CD4-positive, alpha-beta memory T cell (primary cell): Measurements from ENCODE around the gene SLC25A29. TPM values are rescaled to one million over a fixed set of nuclear protein-coding genes. Genes with fewer than 3 reads are reported as not detected.

Experiments
- CTCF ChIA-PET: fragments of 350-600 bp; sonication (Branson Sonifier 250); formaldehyde crosslinking; loops from one replicate; lab custom pipeline; 2021; ENCODE audit warnings: inconsistent platforms; ENCODE audit not compliant: partially characterized antibody; lab: Charles Lee
- POLR2A ChIA-PET: fragments of 350-600 bp; sonication (Branson Sonifier 250); formaldehyde crosslinking; loops from one replicate; lab custom pipeline; 2021; ENCODE audit not compliant: partially characterized antibody; lab: Charles Lee
- DNase-seq, 5 donors: peaks; one replicate each; pipeline versions ENCODE4 v3.0.0 to v3.0.0-alpha.2; 2020 to 2022; ENCODE audit warnings: mixed read lengths in 1 of 5
- H3K27ac ChIP-seq: one replicate; pipeline ENCODE4 v1.7.0; 2013; ENCODE audit warnings: low read depth, low read length
- H3K27me3 ChIP-seq: 2 replicates; pipeline ENCODE4 v1.7.0; 2013; ENCODE audit warnings: mild to moderate bottlenecking, low read length, moderate library complexity; ENCODE audit not compliant: insufficient read depth
- H3K36me3 ChIP-seq: 2 replicates; pipeline ENCODE4 v1.7.0; 2013; ENCODE audit warnings: mild to moderate bottlenecking, low read length, moderate library complexity; ENCODE audit not compliant: insufficient read depth
- H3K4me1 ChIP-seq: 2 replicates; pipeline ENCODE4 v1.7.0; 2013; ENCODE audit warnings: mild to moderate bottlenecking, low read length, moderate library complexity; ENCODE audit not compliant: insufficient read depth
- H3K4me3 ChIP-seq, 2 donors: one replicate each; pipeline ENCODE4 v1.7.0; 2013; ENCODE audit warnings: low read length in 2 of 2, mild to moderate bottlenecking in 1 of 2
- H3K9me3 ChIP-seq, 2 donors: one replicate each; pipeline ENCODE4 v1.7.0; 2013; ENCODE audit warnings: low read length in 2 of 2, control low read depth in 1 of 2; ENCODE audit not compliant: control insufficient read depth in 1 of 2
- H3K27ac Mint-ChIP-seq, 7 donors: one replicate each; pipeline ENCODE4 v1.8.0; 2020 to 2021; ENCODE audit warnings: mixed read lengths in 7 of 7, mild to moderate bottlenecking in 6 of 7, inconsistent platforms in 3 of 7, moderate library complexity in 3 of 7
- H3K27me3 Mint-ChIP-seq, 2 donors: one replicate each; pipeline ENCODE4 v1.8.0; 2020 to 2021; ENCODE audit warnings: mixed read lengths in 2 of 2
- H3K36me3 Mint-ChIP-seq, 2 donors: one replicate each; pipeline ENCODE4 v1.8.0; 2020 to 2021; ENCODE audit warnings: mixed read lengths in 2 of 2, inconsistent platforms in 1 of 2, mild to moderate bottlenecking in 1 of 2
- H3K4me1 Mint-ChIP-seq, 4 donors: one replicate each; pipeline ENCODE4 v1.8.0; 2020 to 2021; ENCODE audit warnings: mixed read lengths in 4 of 4, mild to moderate bottlenecking in 1 of 4
- H3K4me3 Mint-ChIP-seq, 8 donors: one replicate each; pipeline ENCODE4 v1.8.0; 2020 to 2021; ENCODE audit warnings: mixed read lengths in 8 of 8, mild to moderate bottlenecking in 7 of 8, moderate library complexity in 6 of 8, inconsistent platforms in 3 of 8
- H3K9me3 Mint-ChIP-seq, 8 donors: one replicate each; pipeline ENCODE4 v1.8.0; 2020 to 2021; ENCODE audit warnings: mixed read lengths in 8 of 8, mild to moderate bottlenecking in 5 of 8, inconsistent platforms in 3 of 8, moderate library complexity in 1 of 8
- intact Hi-C: fragments of 100-400 bp; cut with micrococcal nuclease; formaldehyde crosslinking; loops from one replicate; pipeline ENCODE4 v1.15.1; 2023
- polyA plus RNA-seq, 2 donors: library from polyadenylated mRNA; unstranded; fragments of 300-500 nt; fragmentation: Illumina TruSeq; gene quantifications; one replicate each; pipeline ENCODE4 v1.2.3, GENCODE V29; 2021
- total RNA-seq, 2 experiments: library from RNA; stranded (reverse); gene quantifications; one replicate each; pipeline ENCODE4 v1.2.3, GENCODE V29; 2021

The SLC25A29 gene, protein sequence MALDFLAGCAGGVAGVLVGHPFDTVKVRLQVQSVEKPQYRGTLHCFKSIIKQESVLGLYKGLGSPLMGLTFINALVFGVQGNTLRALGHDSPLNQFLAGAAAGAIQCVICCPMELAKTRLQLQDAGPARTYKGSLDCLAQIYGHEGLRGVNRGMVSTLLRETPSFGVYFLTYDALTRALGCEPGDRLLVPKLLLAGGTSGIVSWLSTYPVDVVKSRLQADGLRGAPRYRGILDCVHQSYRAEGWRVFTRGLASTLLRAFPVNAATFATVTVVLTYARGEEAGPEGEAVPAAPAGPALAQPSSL
- 1 to 10 TPM; 7.9 to 8.1 TPM for total RNA-seq
- 1 to 10 TPM in 1 of 2 donors, under 1 TPM in 1; 0.08 to 1.5 TPM for polyA plus RNA-seq

DNA sequence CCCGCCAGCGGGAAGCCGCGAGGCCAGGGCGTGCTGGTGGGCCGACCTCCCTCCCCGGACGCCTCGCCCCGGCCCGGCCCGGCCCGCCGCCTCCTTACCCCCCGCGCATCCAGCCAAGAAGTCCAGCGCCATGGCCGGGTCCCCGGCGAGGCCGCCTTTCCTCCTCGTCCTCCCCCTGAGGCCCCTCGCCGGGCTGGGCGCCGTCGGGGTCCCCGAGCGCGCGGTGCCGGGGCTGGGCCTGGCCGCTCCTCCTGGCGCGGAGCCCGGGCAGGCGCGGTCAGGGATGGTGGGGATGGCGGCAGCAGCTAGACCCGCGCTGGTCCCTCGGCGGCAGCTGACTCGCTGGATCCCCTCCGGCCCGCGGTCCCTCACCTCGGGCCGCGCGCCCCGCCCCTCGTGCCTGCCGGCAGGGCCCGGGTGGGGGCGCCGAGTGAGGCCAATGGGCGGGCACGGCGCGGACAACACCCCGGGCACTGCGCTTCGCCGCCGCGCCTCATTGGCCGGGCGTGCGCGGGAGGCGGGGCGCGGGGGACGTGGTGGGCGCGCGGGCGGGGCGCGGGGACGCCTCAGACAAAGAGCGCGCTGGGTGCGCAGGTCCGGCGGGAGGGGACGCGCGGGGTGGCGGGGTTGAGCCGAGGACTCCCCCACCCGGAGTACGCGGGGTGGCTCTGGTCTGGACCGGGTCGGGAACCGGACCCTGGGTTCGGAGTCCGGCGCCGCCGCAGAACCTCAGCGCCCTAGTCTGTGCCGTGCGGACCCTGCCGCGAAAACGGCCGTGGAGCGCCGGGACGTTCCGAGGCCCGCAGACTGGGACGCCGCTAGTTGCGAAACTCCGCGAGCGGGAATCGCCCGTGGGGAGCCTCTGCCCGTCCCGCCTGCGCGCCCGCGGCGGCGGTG is at the start of gene SLC25A29:
Gene SLC25A29 (minus strand): TSS at position 344 of the 897 bp plus-strand sequence. CDS start 212 bp downstream, at position 132.
- Mint-ChIP-seq H3K36me3 (peaks cover 0 to 2% of the 10 kb centered on the region in 2 donors), H3K4me1 (peaks cover 5 to 13% (median 9%) of the 10 kb centered on the region in 4 donors), H3K27ac (peak within 1 kb of the TSS in 2 of 7 donors; percentile 60 to 93), H3K27me3 (no peaks in the 10 kb centered on the region), H3K9me3 (no peaks in the 10 kb centered on the region), H3K4me3 (peak within 1 kb of the TSS; percentile 82 to 90 (median 84))
- Histone ChIP-seq H3K36me3 (no peaks in the 10 kb centered on the region), H3K4me1 (peaks cover 10% of the 10 kb centered on the region), H3K4me3 (peak within 1 kb of the TSS; percentile 42 to 60), H3K27ac (peak within 1 kb of the TSS; percentile 46), H3K27me3 (no peaks in the 10 kb centered on the region), H3K9me3 (no peaks in the 10 kb centered on the region)
- CTCF ChIA-PET: no interaction called here
- POLR2A ChIA-PET: no interaction called here
- DNase-seq: peak; percentile 52 to 64 (median 57)
- intact Hi-C loops: loop anchor here (1.0 to 2.0 kb wide), 2 partner anchors 22 to 70 kb away; partner anchors contain the start of gene WDR25

DNA sequence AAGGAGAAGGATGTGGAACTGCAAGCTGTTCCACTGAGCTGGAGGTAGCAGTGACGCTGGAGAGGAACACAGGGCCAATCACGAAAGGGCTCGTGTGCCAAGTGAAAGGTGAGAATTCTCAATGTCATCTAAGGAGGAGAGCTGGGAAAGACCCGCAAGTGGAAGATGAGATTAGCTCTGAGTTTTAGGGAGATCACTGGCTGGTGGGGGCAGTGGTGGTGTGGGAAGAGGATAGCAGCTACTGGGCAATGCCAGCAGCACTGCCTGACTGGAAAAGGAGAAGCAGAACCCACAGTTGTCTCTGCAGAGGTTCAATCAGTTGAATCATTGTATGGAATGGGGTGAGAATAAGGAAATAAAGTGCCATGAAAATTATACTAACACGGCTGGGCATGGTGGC is 44.7 kb upstream of the SLC25A29 start:
- H3K27ac ChIP-seq: no peak overlapping the region
- Mint-ChIP-seq H3K9me3 (no peaks in the 10 kb centered on the region), H3K27me3 (no peaks in the 10 kb centered on the region), H3K36me3 (peaks cover 34 to 66% of the 10 kb centered on the region in 2 donors), H3K4me1 (no peaks in the 10 kb centered on the region), H3K27ac (peak overlapping the region in 2 of 7 donors; percentile 53 to 65), H3K4me3 (no peak overlapping the region)
- CTCF ChIA-PET: no interaction called here
- intact Hi-C loops: no loop called here
- H3K9me3 ChIP-seq: no peaks in the 10 kb centered on the region
- H3K36me3 ChIP-seq: peaks cover 39% of the 10 kb centered on the region
- no peaks in the 10 kb centered on the region for H3K27me3 ChIP-seq
- H3K4me1 ChIP-seq: no peaks in the 10 kb centered on the region
- no peak overlapping the region for H3K4me3 ChIP-seq
- DNase-seq: no peak
- POLR2A ChIA-PET: no interaction called here

DNA sequence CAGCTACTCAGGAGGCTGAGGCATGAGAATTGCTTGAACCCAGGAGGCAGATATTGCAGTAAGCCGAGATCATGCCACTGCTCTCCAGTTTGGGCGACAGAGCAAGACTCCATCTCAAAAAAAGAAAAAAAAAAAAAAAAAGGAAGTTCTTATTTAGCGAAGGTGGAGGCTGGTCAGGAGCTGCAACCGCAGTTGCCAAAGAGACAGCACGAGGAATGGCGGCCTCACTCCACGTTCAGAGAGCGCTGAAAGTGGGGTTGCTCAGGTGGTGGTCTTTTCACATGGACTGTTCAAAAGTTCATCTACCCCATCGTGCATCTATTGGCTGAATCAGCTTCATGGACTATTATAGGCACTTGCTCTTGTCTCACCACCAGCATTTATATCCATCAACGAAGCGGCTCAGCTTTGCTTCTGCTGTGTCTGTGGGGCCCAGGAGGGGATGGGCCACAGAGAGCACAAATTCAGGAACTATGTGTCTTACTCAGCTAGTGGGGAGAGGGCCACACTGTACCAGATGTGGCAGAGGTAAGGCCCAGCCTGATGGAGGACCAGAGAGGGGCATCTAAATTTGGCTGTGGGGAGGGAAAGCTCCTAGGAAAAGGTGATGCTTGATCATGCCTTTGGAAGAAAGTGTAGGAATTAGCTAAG is 44.2 kb upstream of the SLC25A29 start:
- Mint-ChIP-seq H3K36me3 (peaks cover 34 to 64% of the 10 kb centered on the region in 2 donors), H3K27me3 (no peaks in the 10 kb centered on the region), H3K4me1 (no peaks in the 10 kb centered on the region), H3K9me3 (no peaks in the 10 kb centered on the region), H3K27ac (peak overlapping the region in 2 of 7 donors; percentile 3 to 53), H3K4me3 (no peak overlapping the region)
- Histone ChIP-seq H3K4me3 (no peak overlapping the region), H3K36me3 (peaks cover 43% of the 10 kb centered on the region), H3K27ac (no peak overlapping the region), H3K27me3 (no peaks in the 10 kb centered on the region), H3K9me3 (no peaks in the 10 kb centered on the region), H3K4me1 (no peaks in the 10 kb centered on the region)
- POLR2A ChIA-PET: no interaction called here
- no peak for DNase-seq
- intact Hi-C loops: no loop called here
- CTCF ChIA-PET: interaction anchor here (0.6 to 1.3 kb wide), 3 partner anchors 9 to 96 kb away, joined by 3 read pairs; no protein-coding TSS in a partner anchor

DNA sequence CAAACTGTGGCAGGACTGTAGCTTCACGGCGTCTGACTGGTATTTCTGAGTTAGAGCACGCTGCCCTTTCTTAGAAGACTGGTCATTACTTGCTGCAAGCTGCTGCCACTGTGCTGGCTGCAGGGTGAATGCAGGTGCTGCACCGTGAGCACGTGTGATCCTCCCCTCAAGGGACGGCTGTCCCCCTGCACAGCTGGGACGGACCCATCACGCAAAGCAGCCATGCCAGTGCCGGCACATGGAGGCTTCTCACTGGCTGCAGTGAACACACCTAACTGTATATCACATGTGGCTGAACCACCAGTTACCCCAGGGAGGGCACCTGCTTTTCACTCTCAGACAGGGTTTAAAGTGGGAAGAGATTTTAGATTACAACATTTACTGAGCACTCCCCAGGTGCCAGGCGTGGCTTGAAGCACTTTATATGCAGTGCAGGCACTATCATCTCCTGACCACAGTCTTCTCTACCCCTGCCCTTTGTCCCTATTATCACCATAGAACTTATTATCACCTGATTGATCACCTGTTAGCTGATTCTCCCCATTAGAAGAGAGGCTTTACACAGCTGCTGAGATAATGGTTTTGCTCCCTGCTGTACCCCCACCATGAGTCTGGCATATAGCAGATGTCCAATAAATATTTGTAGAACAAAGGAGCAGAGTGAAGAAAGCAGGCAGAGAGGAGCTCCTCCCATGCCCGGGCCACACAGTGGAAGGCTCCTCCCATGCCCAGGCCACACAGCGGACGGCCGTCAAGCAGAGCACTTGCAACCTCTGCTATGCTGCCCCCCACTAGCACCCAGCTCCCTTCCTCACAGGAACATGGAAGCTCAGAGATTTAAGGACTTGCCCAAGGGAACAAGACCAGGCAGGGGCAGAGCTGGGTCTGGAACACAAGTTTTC is 42.8 kb upstream of the SLC25A29 start:
- DNase-seq: no peak
- peaks cover 37% of the 10 kb centered on the region for H3K36me3 ChIP-seq
- Mint-ChIP-seq H3K4me1 (no peaks in the 10 kb centered on the region), H3K27ac (no peak overlapping the region), H3K9me3 (no peaks in the 10 kb centered on the region), H3K36me3 (peaks cover 29 to 56% of the 10 kb centered on the region in 2 donors), H3K4me3 (no peak overlapping the region), H3K27me3 (no peaks in the 10 kb centered on the region)
- H3K27ac ChIP-seq: no peak overlapping the region
- POLR2A ChIA-PET: no interaction called here
- H3K4me3 ChIP-seq: no peak overlapping the region
- no peaks in the 10 kb centered on the region for H3K9me3 ChIP-seq
- intact Hi-C loops: no loop called here
- CTCF ChIA-PET: interaction anchor here (1.1 to 1.3 kb wide), 3 partner anchors 8 to 30 kb away, joined by 3 read pairs; no protein-coding TSS in a partner anchor
- no peaks in the 10 kb centered on the region for H3K27me3 ChIP-seq
- H3K4me1 ChIP-seq: no peaks in the 10 kb centered on the region

DNA sequence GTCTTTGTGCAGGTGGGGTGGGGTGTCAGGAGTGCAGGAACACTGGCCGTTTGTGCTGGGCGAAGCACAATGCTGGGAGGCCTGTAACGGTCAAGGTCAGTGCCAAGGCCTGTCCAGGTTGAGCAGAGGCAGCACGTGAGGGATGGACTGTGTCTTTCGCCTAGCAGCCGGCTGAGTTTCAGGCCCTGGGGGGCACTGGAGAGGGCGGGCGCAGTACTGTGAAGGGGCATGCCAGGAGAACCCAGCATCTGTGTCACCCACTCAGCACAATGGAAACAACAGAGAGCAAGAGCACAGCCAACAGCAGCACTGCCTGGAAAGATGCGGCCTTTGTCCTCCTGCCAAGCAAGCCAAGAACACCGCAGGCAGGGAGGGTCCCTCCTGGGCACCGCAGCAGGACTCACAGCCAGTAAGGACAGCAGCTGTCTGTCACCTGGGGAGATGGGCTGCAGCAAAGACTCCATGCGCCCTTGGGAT is 42.0 kb upstream of the SLC25A29 start:
- no peak overlapping the region for H3K4me3 Mint-ChIP-seq
- no peaks in the 10 kb centered on the region for H3K9me3 ChIP-seq
- DNase-seq: no peak
- no peaks in the 10 kb centered on the region for H3K4me1 ChIP-seq
- no peaks in the 10 kb centered on the region for H3K4me1 Mint-ChIP-seq
- H3K9me3 Mint-ChIP-seq: no peaks in the 10 kb centered on the region
- H3K36me3 Mint-ChIP-seq: peaks cover 30 to 54% of the 10 kb centered on the region in 2 donors
- ChIA-PET CTCF (no interaction called here), POLR2A (no interaction called here)
- H3K27ac ChIP-seq: no peak overlapping the region
- H3K27me3 Mint-ChIP-seq: no peaks in the 10 kb centered on the region
- H3K27ac Mint-ChIP-seq: peak overlapping the region in 1 of 7 donors; percentile 7
- intact Hi-C loops: no loop called here
- H3K4me3 ChIP-seq: no peak overlapping the region
- no peaks in the 10 kb centered on the region for H3K27me3 ChIP-seq
- peaks cover 30% of the 10 kb centered on the region for H3K36me3 ChIP-seq

DNA sequence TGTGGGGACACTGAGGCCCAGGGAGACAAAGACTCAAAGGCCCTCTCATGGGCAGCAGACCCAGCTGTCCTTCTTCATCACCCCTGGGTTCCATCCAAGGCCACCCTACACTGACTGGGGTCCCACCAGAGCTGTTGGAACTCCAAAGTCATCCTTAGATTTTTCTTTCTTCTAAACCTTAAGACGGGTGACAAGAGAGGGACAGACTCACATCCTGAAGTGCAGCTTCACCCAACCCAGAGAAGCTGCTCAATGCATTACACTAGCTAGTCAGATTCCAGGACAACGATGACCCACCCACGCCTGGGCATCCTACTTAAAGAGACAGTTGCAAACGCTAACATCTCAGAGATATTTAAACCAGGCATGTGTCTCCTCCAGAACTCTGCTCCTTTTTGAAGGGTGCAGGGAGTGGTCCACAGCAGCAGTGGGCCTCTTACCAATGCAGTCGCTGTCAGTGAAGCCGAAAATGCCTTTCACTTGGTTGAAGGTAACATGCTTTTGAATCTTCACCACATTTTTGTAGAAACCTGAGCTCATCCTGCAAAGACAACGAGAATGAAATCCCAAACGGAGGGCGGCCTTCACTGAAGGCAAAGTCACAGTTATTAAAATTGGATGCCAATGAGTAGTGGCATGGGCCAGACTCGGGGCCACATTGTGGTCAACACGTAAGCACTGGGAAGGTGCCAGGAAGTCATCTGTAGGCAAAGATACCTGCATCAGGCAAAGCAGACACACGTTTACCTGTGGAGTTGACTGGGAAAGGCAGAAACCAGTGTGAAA is 40.3 kb upstream of the SLC25A29 start:
- Mint-ChIP-seq H3K4me3 (no peak overlapping the region), H3K36me3 (peaks cover 36 to 62% of the 10 kb centered on the region in 2 donors), H3K9me3 (no peaks in the 10 kb centered on the region), H3K27ac (no peak overlapping the region), H3K4me1 (peaks cover 0 to 2% (median under 1%) of the 10 kb centered on the region in 4 donors), H3K27me3 (no peaks in the 10 kb centered on the region)
- no peak for DNase-seq
- Histone ChIP-seq H3K27me3 (no peaks in the 10 kb centered on the region), H3K4me3 (no peak overlapping the region), H3K27ac (no peak overlapping the region), H3K36me3 (peaks cover 20% of the 10 kb centered on the region), H3K9me3 (no peaks in the 10 kb centered on the region), H3K4me1 (no peaks in the 10 kb centered on the region)
- POLR2A ChIA-PET: no interaction called here
- CTCF ChIA-PET: no interaction called here
- intact Hi-C loops: no loop called here
